ENCODE results near the gene RBBP8NL. TPM values are rescaled to one million over a fixed set of nuclear protein-coding genes. Genes with fewer than 3 reads are reported as not detected.

RBBP8NL gene
- total and polyA plus RNA-seq, 9 of the 15 experiments (the other 6 are each of a cell fraction or from before 2014, with no cell fraction given) = not detected

GRCh38 chr20:62386383-62387218, 40.7 kb downstream of the RBBP8NL start, which contains the start of gene RPS21 (continued):
- TF ChIP-seq ZBTB40 (IDR thresholded peaks at IDR 0.05) (peak; percentile 99), ZBTB40 (CRISPR knock-in tag; IDR thresholded peaks at IDR 0.05) (no peak)

All from K562 (cell line).